Measurements from ENCODE around the gene ANXA1. TPM values are rescaled to one million over a fixed set of nuclear protein-coding genes. Genes with fewer than 3 reads are reported as not detected.

ANXA1 gene
- total RNA-seq, 2 experiments from 2014 or later: not detected

DNA sequence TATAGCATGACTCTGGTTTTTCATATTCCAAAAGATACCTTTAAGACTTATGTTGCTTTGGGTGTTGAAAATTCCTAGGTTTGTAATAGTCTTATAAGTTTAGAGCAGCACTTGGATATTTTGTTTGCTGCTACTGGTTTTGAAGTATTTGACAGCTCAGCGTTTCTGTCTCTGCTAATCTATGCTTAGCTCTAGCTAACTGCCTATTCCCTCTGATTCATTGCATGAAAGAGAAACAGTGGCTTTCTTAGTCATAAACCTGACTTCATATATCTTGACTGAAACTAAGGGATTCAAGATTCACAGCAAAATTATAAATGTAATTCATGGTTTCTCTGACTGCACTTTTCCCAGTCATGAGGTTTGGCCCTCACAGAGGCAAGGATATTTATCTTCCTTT, 35.6 kb upstream of the ANXA1 start:
- ChIA-PET POLR2A (interaction anchor here (1.1 to 1.5 kb wide), 2 partner anchors 9 to 54 kb away, joined by 3 read pairs; no protein-coding TSS in a partner anchor), CTCF (ENCODE audit: unreplicated experiment) (no interaction called here)
- no peaks in the 10 kb centered on the region for H3K9me3 ChIP-seq (ENCODE audit: low read length)
- no peak overlapping the region for H3K4me2 ChIP-seq (ENCODE audit: low read length)
- no peaks in the 10 kb centered on the region for H3K36me3 ChIP-seq (ENCODE audit: insufficient read depth, low read length)
- H4K20me1 ChIP-seq (ENCODE audit: insufficient read depth, low read length): no peaks in the 10 kb centered on the region
- DNase-seq (ENCODE audit: low spot score): no peak
- no peak overlapping the region for H3K27ac ChIP-seq (ENCODE audit: low read depth, low read length, poor library complexity, severe bottlenecking)
- H2AFZ ChIP-seq (ENCODE audit: low read length): no peak overlapping the region
- BruUV-seq (replicated peaks): no TSS peak
- H3K4me3 ChIP-seq (ENCODE audit: low read depth, low read length, poor library complexity, severe bottlenecking): no peak overlapping the region
- intact Hi-C loops (cut with micrococcal nuclease; ENCODE audit: unreplicated experiment): no loop called here
- no peak for TF ChIP-seq CTCF (conservative IDR thresholded peaks at IDR 0.05; ENCODE audit: low read length)
- TF ChIP-seq EZH2phosphoT487 (IDR thresholded peaks at IDR 0.05; ENCODE audit: borderline replicate concordance, low read depth, low read length): no peak
- no peaks in the 10 kb centered on the region for H3K79me2 ChIP-seq (ENCODE audit: insufficient read depth, low read depth, low read length)
- no peaks in the 10 kb centered on the region for H3K4me1 ChIP-seq (ENCODE audit: insufficient read depth, low read length, poor library complexity, severe bottlenecking)
- no peaks in the 10 kb centered on the region for H3K9me2 ChIP-seq (ENCODE audit: insufficient read depth, low read length)

DNA sequence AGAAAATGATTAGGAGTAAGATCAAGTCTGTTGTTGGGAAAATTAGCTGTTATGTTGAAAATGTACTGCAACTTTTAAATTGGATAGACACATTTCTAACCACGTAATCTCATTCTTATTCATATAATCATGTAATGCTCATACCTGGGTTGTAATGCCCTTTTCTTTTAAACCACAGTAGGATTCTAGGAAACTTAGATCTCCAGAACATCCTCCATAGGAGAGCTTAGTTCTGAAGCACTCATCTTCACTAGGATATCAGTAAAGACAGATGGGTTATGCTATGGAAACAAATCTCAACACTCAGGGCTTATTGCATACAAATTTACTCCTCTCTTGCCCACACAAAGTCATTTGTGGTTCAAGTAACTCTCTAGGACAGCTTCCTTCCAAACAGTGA, 34.8 kb upstream of the ANXA1 start:
- no peaks in the 10 kb centered on the region for H3K4me1 ChIP-seq (ENCODE audit: insufficient read depth, low read length, poor library complexity, severe bottlenecking)
- no peak overlapping the region for H3K4me2 ChIP-seq (ENCODE audit: low read length)
- H3K27ac ChIP-seq (ENCODE audit: low read depth, low read length, poor library complexity, severe bottlenecking): no peak overlapping the region
- BruUV-seq (replicated peaks): no TSS peak
- H4K20me1 ChIP-seq (ENCODE audit: insufficient read depth, low read length): no peaks in the 10 kb centered on the region
- H3K9me3 ChIP-seq (ENCODE audit: low read length): no peaks in the 10 kb centered on the region
- no peaks in the 10 kb centered on the region for H3K36me3 ChIP-seq (ENCODE audit: insufficient read depth, low read length)
- no peak overlapping the region for H2AFZ ChIP-seq (ENCODE audit: low read length)
- H3K9me2 ChIP-seq (ENCODE audit: insufficient read depth, low read length): no peaks in the 10 kb centered on the region
- TF ChIP-seq EZH2phosphoT487 (IDR thresholded peaks at IDR 0.05; ENCODE audit: borderline replicate concordance, low read depth, low read length): no peak
- TF ChIP-seq CTCF (conservative IDR thresholded peaks at IDR 0.05; ENCODE audit: low read length): no peak
- ChIA-PET POLR2A (interaction anchor here (1.1 to 1.5 kb wide), 2 partner anchors 10 to 54 kb away, joined by 3 read pairs; no protein-coding TSS in a partner anchor), CTCF (ENCODE audit: unreplicated experiment) (no interaction called here)
- no peak for DNase-seq (ENCODE audit: low spot score)
- no peaks in the 10 kb centered on the region for H3K79me2 ChIP-seq (ENCODE audit: insufficient read depth, low read depth, low read length)
- intact Hi-C loops (cut with micrococcal nuclease; ENCODE audit: unreplicated experiment): no loop called here
- H3K4me3 ChIP-seq (ENCODE audit: low read depth, low read length, poor library complexity, severe bottlenecking): no peak overlapping the region

DNA sequence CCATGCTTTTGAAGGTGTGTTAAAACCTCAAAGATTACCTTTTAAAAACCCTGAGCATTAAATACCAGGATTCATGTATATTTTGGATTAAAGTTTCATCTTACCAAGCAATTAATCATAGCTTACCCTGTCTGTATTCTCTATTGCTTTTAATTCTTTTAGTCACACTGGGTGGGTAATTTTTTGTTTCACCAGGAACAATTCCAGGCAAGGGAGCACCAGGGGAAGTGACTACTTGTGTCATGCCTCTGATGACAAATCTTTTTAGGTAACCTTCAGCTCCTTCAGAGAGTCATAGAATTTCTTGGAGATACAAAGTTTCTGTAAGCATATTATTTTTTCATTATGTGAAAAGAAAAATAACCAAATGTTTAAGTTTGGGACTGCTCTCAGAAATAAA, 33.4 kb upstream of the ANXA1 start:
- no TSS peak for BruUV-seq (replicated peaks)
- no peak overlapping the region for H3K4me2 ChIP-seq (ENCODE audit: low read length)
- ChIA-PET CTCF (ENCODE audit: unreplicated experiment) (no interaction called here), POLR2A (no interaction called here)
- H3K9me2 ChIP-seq (ENCODE audit: insufficient read depth, low read length): no peaks in the 10 kb centered on the region
- no peak overlapping the region for H2AFZ ChIP-seq (ENCODE audit: low read length)
- H3K27ac ChIP-seq (ENCODE audit: low read depth, low read length, poor library complexity, severe bottlenecking): no peak overlapping the region
- intact Hi-C loops (cut with micrococcal nuclease; ENCODE audit: unreplicated experiment): no loop called here
- no peaks in the 10 kb centered on the region for H3K79me2 ChIP-seq (ENCODE audit: insufficient read depth, low read depth, low read length)
- no peak overlapping the region for H3K4me3 ChIP-seq (ENCODE audit: low read depth, low read length, poor library complexity, severe bottlenecking)
- no peak for TF ChIP-seq EZH2phosphoT487 (IDR thresholded peaks at IDR 0.05; ENCODE audit: borderline replicate concordance, low read depth, low read length)
- no peak for TF ChIP-seq CTCF (conservative IDR thresholded peaks at IDR 0.05; ENCODE audit: low read length)
- no peaks in the 10 kb centered on the region for H4K20me1 ChIP-seq (ENCODE audit: insufficient read depth, low read length)
- H3K9me3 ChIP-seq (ENCODE audit: low read length): no peaks in the 10 kb centered on the region
- no peaks in the 10 kb centered on the region for H3K4me1 ChIP-seq (ENCODE audit: insufficient read depth, low read length, poor library complexity, severe bottlenecking)
- no peak for DNase-seq (ENCODE audit: low spot score)
- H3K36me3 ChIP-seq (ENCODE audit: insufficient read depth, low read length): no peaks in the 10 kb centered on the region
